H1 (cell line): ENCODE measurements around the gene RBBP9. TPM values are rescaled to one million over a fixed set of nuclear protein-coding genes. Genes with fewer than 3 reads are reported as not detected.

Experiments
- CTCF ChIA-PET: fragments of 300-600 bp; sonication (Branson Sonifier 250); formaldehyde crosslinking; loops from one replicate; lab custom pipeline; 2021; ENCODE audit not compliant: partially characterized antibody; lab: Charles Lee
- POLR2A ChIA-PET: fragments of 300-600 bp; sonication (Branson Sonifier 250); formaldehyde crosslinking; loops from one replicate; lab custom pipeline; 2021; ENCODE audit warnings: inconsistent platforms; ENCODE audit not compliant: partially characterized antibody; lab: Charles Lee
- DNase-seq, 2 experiments: peaks; one replicate each; pipeline versions ENCODE4 v3.0.0 to v3.0.0-alpha.2; 2010 to 2022; ENCODE audit warnings: low spot score in 2 of 2, low read depth in 1 of 2, mixed read lengths in 1 of 2
- FAIRE-seq: peaks from 2 replicates; lab custom pipeline; 2011; peaks lifted over from hg19 to GRCh38; lab: Jason Lieb, UNC
- H2AFZ ChIP-seq: 2 replicates; pipeline ENCODE4 v1.8.1; 2012; ENCODE audit warnings: low read length, inconsistent platforms
- H2AK5ac ChIP-seq: 2 replicates; pipeline ENCODE4 v1.6.1; 2013; ENCODE audit warnings: low read depth, low read length
- H2BK120ac ChIP-seq: replicated peaks from 2 replicates; pipeline ENCODE3; 2013; ENCODE audit warnings: low read depth, low read length, inconsistent platforms
- H2BK12ac ChIP-seq: 2 replicates; pipeline ENCODE4 v1.6.1; 2013; ENCODE audit warnings: low read depth, low read length
- H2BK15ac ChIP-seq: 2 replicates; pipeline ENCODE4 v1.6.1; 2013; ENCODE audit warnings: low read length
- H2BK20ac ChIP-seq: 2 replicates; pipeline ENCODE4 v1.6.1; 2013; ENCODE audit warnings: low read length
- H2BK5ac ChIP-seq: 2 replicates; pipeline ENCODE4 v1.6.1; 2013; ENCODE audit warnings: low read depth, low read length
- H3K14ac ChIP-seq: 2 replicates; pipeline ENCODE4 v1.6.1; 2013; ENCODE audit warnings: inconsistent platforms; ENCODE audit not compliant: insufficient read length
- H3K18ac ChIP-seq: 2 replicates; pipeline ENCODE4 v1.6.1; 2013; ENCODE audit warnings: low read length; ENCODE audit errors: extremely low read depth
- H3K23ac ChIP-seq: 2 replicates; pipeline ENCODE4 v1.6.1; 2013; ENCODE audit warnings: inconsistent platforms; ENCODE audit not compliant: insufficient read length
- H3K23me2 ChIP-seq: 2 replicates; pipeline ENCODE4 v1.6.1; 2013; ENCODE audit warnings: low read depth, low read length
- H3K27ac ChIP-seq: 2 replicates; pipeline ENCODE4 v1.6.1; 2011; ENCODE audit warnings: low read depth, low read length, inconsistent platforms
- H3K27me3 ChIP-seq, 4 experiments: replicated peaks in 1 of 4; 1 replicate in 1 of 4; 2 replicates in 3 of 4; pipeline versions ENCODE4 v1.6.1 to v1.8.1; 2011 to 2013; ENCODE audit warnings: low read length in 3 of 4, mild to moderate bottlenecking in 3 of 4, inconsistent platforms in 2 of 4, mixed read lengths in 2 of 4, moderate library complexity in 1 of 4; ENCODE audit not compliant: control insufficient read depth in 3 of 4, insufficient read depth in 3 of 4; ENCODE audit errors: extremely low read depth in 1 of 4
- H3K36me3 ChIP-seq, 4 experiments: 2 replicates each; pipeline versions ENCODE4 v1.6.1 to v1.8.1; 2011 to 2013; ENCODE audit warnings: mild to moderate bottlenecking in 4 of 4, low read length in 3 of 4, moderate library complexity in 2 of 4, control low read depth in 1 of 4, inconsistent platforms in 1 of 4; ENCODE audit not compliant: insufficient read depth in 4 of 4, control insufficient read depth in 2 of 4
- H3K4ac ChIP-seq: replicated peaks from 2 replicates; pipeline ENCODE3; 2013; ENCODE audit warnings: low read length, low read depth, mixed read lengths, inconsistent platforms; ENCODE audit not compliant: insufficient read length
- H3K4me1 ChIP-seq, 4 experiments: replicated peaks in 1 of 4; 1 replicate in 1 of 4; 2 replicates in 3 of 4; pipeline versions ENCODE4 v1.6.1 to v1.8.1; 2011 to 2013; ENCODE audit warnings: low read length in 3 of 4, inconsistent platforms in 2 of 4, mixed read lengths in 1 of 4; ENCODE audit not compliant: insufficient read depth in 4 of 4, control insufficient read depth in 3 of 4
- H3K4me2 ChIP-seq, 2 experiments: 2 replicates each; pipeline versions ENCODE4 v1.6.1 to v1.8.1; 2011 to 2013; ENCODE audit warnings: low read depth in 2 of 2, low read length in 2 of 2, control low read depth in 1 of 2, inconsistent platforms in 1 of 2, mild to moderate bottlenecking in 1 of 2; ENCODE audit not compliant: insufficient read depth in 1 of 2
- H3K4me3 ChIP-seq, 4 experiments: fragments of 200-600, 300-600 bp in 1 of 4; sonication (generic), shearing (Covaris generic), sonication (Bioruptor Twin) in 1 of 4; 2 replicates each; pipeline versions ENCODE4 v1.5.1 to v1.8.1; 2011 to 2016; ENCODE audit warnings: low read length in 4 of 4, low read depth in 3 of 4, control low read depth in 2 of 4, inconsistent platforms in 2 of 4, mild to moderate bottlenecking in 2 of 4, mixed read lengths in 1 of 4, moderate library complexity in 1 of 4; ENCODE audit not compliant: insufficient read depth in 2 of 4; ENCODE audit errors: extremely low read depth in 1 of 4
- H3K56ac ChIP-seq: replicated peaks from 2 replicates; pipeline ENCODE3; 2013; ENCODE audit warnings: low read depth, mild to moderate bottlenecking, mixed read lengths, low read length, inconsistent platforms; ENCODE audit not compliant: insufficient read length
- H3K79me1 ChIP-seq: 2 replicates; pipeline ENCODE4 v1.6.1; 2013; ENCODE audit warnings: low read depth, low read length, control low read depth
- H3K79me2 ChIP-seq, 2 experiments: 2 replicates each; pipeline versions ENCODE4 v1.6.1 to v1.8.1; 2012 to 2013; ENCODE audit warnings: low read length in 2 of 2, mild to moderate bottlenecking in 2 of 2, inconsistent platforms in 1 of 2; ENCODE audit not compliant: insufficient read depth in 2 of 2, control insufficient read depth in 1 of 2
- H3K9ac ChIP-seq, 4 experiments: replicated peaks in 1 of 4; 1 replicate in 1 of 4; 2 replicates in 3 of 4; pipeline versions ENCODE4 v1.6.1 to v1.8.1; 2011 to 2013; ENCODE audit warnings: low read depth in 3 of 4, low read length in 3 of 4, control low read depth in 2 of 4, mild to moderate bottlenecking in 2 of 4, moderate library complexity in 2 of 4, inconsistent platforms in 1 of 4; ENCODE audit errors: extremely low read depth in 1 of 4
- H3K9me3 ChIP-seq, 2 experiments: 2 replicates each; pipeline versions ENCODE4 v1.6.1 to v1.8.1; 2012 to 2013; ENCODE audit warnings: mild to moderate bottlenecking in 2 of 2, moderate library complexity in 2 of 2, control low read depth in 1 of 2, inconsistent platforms in 1 of 2, low read depth in 1 of 2, low read length in 1 of 2, mixed read lengths in 1 of 2; ENCODE audit not compliant: insufficient read depth in 2 of 2
- H4K20me1 ChIP-seq, 2 experiments: replicated peaks in 1 of 2; 2 replicates each; pipeline versions ENCODE3 to v1.8.1; 2011 to 2013; ENCODE audit warnings: inconsistent platforms in 2 of 2, low read length in 2 of 2, mild to moderate bottlenecking in 1 of 2; ENCODE audit not compliant: insufficient read depth in 2 of 2, control insufficient read depth in 1 of 2
- H4K5ac ChIP-seq: 2 replicates; pipeline ENCODE4 v1.6.1; 2013; ENCODE audit warnings: low read length, low read depth, mixed read lengths, inconsistent platforms; ENCODE audit not compliant: insufficient read length
- H4K8ac ChIP-seq: 2 replicates; pipeline ENCODE4 v1.8.0; 2013; ENCODE audit warnings: mild to moderate bottlenecking, moderate library complexity, low read length, inconsistent platforms; ENCODE audit not compliant: insufficient read depth; ENCODE audit errors: extremely low read depth
- H4K91ac ChIP-seq: replicated peaks from 2 replicates; pipeline ENCODE3; 2013; ENCODE audit warnings: low read length, mixed read lengths, inconsistent platforms; ENCODE audit not compliant: insufficient read length
- CEBPB ChIP-seq: IDR thresholded peaks from 2 replicates; pipeline ENCODE4 v1.6.1; 2012; ENCODE audit warnings: low read depth, low read length
- CHD2 ChIP-seq: IDR thresholded peaks from 2 replicates; pipeline ENCODE4 v1.6.1; 2012; ENCODE audit warnings: low read length, improper control_type of control experiment
- CREB1 ChIP-seq: IDR thresholded peaks from 2 replicates; pipeline ENCODE4 v1.6.1; 2012; ENCODE audit warnings: inconsistent platforms
- EGR1 ChIP-seq: IDR thresholded peaks from 2 replicates; pipeline ENCODE4 v1.6.1; 2011; ENCODE audit warnings: low read depth, low read length, borderline replicate concordance
- MAFK ChIP-seq: IDR thresholded peaks from 2 replicates; pipeline ENCODE4 v1.6.1; 2012; ENCODE audit warnings: low read depth, mild to moderate bottlenecking, improper control_type of control experiment, low read length
- NANOG ChIP-seq: IDR thresholded peaks from 2 replicates; pipeline ENCODE4 v1.6.1; 2011; ENCODE audit warnings: low read length, low read depth, mild to moderate bottlenecking, inconsistent platforms; ENCODE audit not compliant: insufficient read depth, poor library complexity, severe bottlenecking
- POU5F1 ChIP-seq: IDR thresholded peaks from 2 replicates; pipeline ENCODE4 v1.6.1; 2011; ENCODE audit warnings: low read depth, mild to moderate bottlenecking, low read length, moderate library complexity
- SIN3A ChIP-seq, 2 experiments: IDR thresholded peaks in 1 of 2; conservative IDR thresholded peaks in 1 of 2; 2 replicates each; pipeline ENCODE4 v1.6.1; 2011 to 2012; ENCODE audit warnings: low read length in 2 of 2, improper control_type of control experiment in 1 of 2, low read depth in 1 of 2, mild to moderate bottlenecking in 1 of 2
- SUZ12 ChIP-seq: fragments of 200-600 bp; sonication (generic); IDR thresholded peaks from 2 replicates; pipeline ENCODE4 v1.6.1; 2012; ENCODE audit warnings: mild to moderate bottlenecking, inconsistent platforms, low read length, moderate library complexity, mixed read lengths
- TBP ChIP-seq: IDR thresholded peaks from 2 replicates; pipeline ENCODE4 v1.6.1; 2011; ENCODE audit warnings: low read depth, low read length, improper control_type of control experiment
- polyA plus RNA-seq, 7 experiments: library from polyadenylated mRNA; depleted of rRNA in 3 of 7; stranded (reverse) in 5 of 7; unstranded in 2 of 7; fragments of >200 nt in 5 of 7; fragments of 200-250 nt in 2 of 7; gene quantifications; 1 replicate in 5 of 7; 2 replicates in 1 of 7; 4 replicates in 1 of 7; pipeline versions ENCODE4 v1.2.1 to v1.2.3, GENCODE V29; 2011 to 2013; ENCODE audit warnings: missing spikeins in 2 of 7, mixed read lengths in 2 of 7
- total RNA-seq: library from RNA; stranded (reverse); fragmentation: NEBNext Ultra II Directional; extraction: Animal tissue kit (Norgen Biotek cat#: 25700); gene quantifications from 2 replicates; pipeline ENCODE4 v1.2.1, GENCODE V29; 2021

RBBP9 gene
- total and polyA plus RNA-seq, 2 of the 8 experiments (the other 6 are each of a cell fraction or from before 2014, with no cell fraction given) = 9.5 to 13.5 TPM

GRCh38 chr20:18529041-18529440 is 32.0 kb upstream of the RBBP9 start:
- Histone ChIP-seq H3K9me3 (no peaks in the 10 kb centered on the region), H3K27me3 (no peaks in the 10 kb centered on the region), H3K4me3 (no peak overlapping the region), H2BK120ac (no peak overlapping the region), H3K18ac (no peak overlapping the region), H3K56ac (no peak overlapping the region), H3K27ac (no peak overlapping the region), H3K14ac (no peak overlapping the region), H2AK5ac (no peak overlapping the region), H3K79me2 (no peaks in the 10 kb centered on the region), H3K79me1 (no peaks in the 10 kb centered on the region; the same call in 1 of the 2 replicates), H2BK5ac (no peak overlapping the region), H2BK20ac (no peak overlapping the region), H3K23ac (no peak overlapping the region), H4K20me1 (peaks cover 2 to 4% of the 10 kb centered on the region in 2 experiments), H3K36me3 (peaks cover 18 to 79% (median 76%) of the 10 kb centered on the region in 4 experiments), H3K4me2 (no peak overlapping the region), H2BK15ac (no peak overlapping the region), H2AFZ (no peak overlapping the region), H4K8ac (no peak overlapping the region), H2BK12ac (no peak overlapping the region), H3K4ac (no peak overlapping the region), H3K9ac (no peak overlapping the region), H3K4me1 (no peaks in the 10 kb centered on the region), H3K23me2 (no peaks in the 10 kb centered on the region), H4K5ac (no peak overlapping the region), H4K91ac (no peak overlapping the region)
- DNase-seq (no peak), FAIRE-seq (no peak)
- ChIA-PET CTCF (interaction anchor here (1.5 to 1.7 kb wide), 2 partner anchors 12 to 22 kb away, joined by 3 to 6 read pairs; partner anchors contain the start of gene SEC23B), POLR2A (interaction anchor here (0.9 to 1.2 kb wide), 2 partner anchors 20 to 1671 kb away, joined by 3 read pairs; no protein-coding TSS in a partner anchor)
- TF ChIP-seq POU5F1 (no peak), SIN3A (conservative IDR thresholded peaks at IDR 0.05 in 1 of 2, IDR thresholded peaks at IDR 0.05 in 1 of 2; ENCODE audit: low read depth in 1 of 2, low read length in 2 of 2) (no peak), SUZ12 (no peak), NANOG (no peak), EGR1 (no peak), CEBPB (no peak), CHD2 (no peak), MAFK (no peak), CREB1 (no peak), TBP (no peak)
